Ishikawa (cell line): ENCODE measurements around the gene RPP14.

Experiments
- CEBPB ChIP-seq: IDR thresholded peaks from 2 replicates; pipeline ENCODE4 v1.6.1; 2012
- CREB1 ChIP-seq: IDR thresholded peaks from 2 replicates; pipeline ENCODE4 v1.6.1; 2012; ENCODE audit warnings: low read depth
- EGR1 ChIP-seq: IDR thresholded peaks from 2 replicates; pipeline ENCODE4 v1.6.1; 2012
- EP300 ChIP-seq: IDR thresholded peaks from 2 replicates; pipeline ENCODE4 v1.6.1; 2012; ENCODE audit warnings: borderline replicate concordance
- FOXM1 ChIP-seq: IDR thresholded peaks from 2 replicates; pipeline ENCODE4 v1.6.1; 2012; ENCODE audit warnings: low read depth, borderline replicate concordance
- MAX ChIP-seq: IDR thresholded peaks from 2 replicates; pipeline ENCODE4 v1.6.1; 2012
- NFIC ChIP-seq: IDR thresholded peaks from 2 replicates; pipeline ENCODE4 v1.6.1; 2012
- RAD21 ChIP-seq: IDR thresholded peaks from 2 replicates; pipeline ENCODE4 v1.6.1; 2012; ENCODE audit warnings: low read depth
- TAF1 ChIP-seq: IDR thresholded peaks from 2 replicates; pipeline ENCODE4 v1.6.1; 2012; ENCODE audit warnings: low read depth, mild to moderate bottlenecking
- TCF12 ChIP-seq: IDR thresholded peaks from 2 replicates; pipeline ENCODE4 v1.6.1; 2012; ENCODE audit warnings: low read depth
- TEAD4 ChIP-seq: IDR thresholded peaks from 2 replicates; pipeline ENCODE4 v1.6.1; 2012
- USF1 ChIP-seq: IDR thresholded peaks from 2 replicates; pipeline ENCODE4 v1.6.1; 2012
- ZBTB7A ChIP-seq: IDR thresholded peaks from 2 replicates; pipeline ENCODE4 v1.6.1; 2012; ENCODE audit warnings: low read depth
- TF ChIP-seq, protein P1 (sequence below): IDR thresholded peaks from 2 replicates; pipeline ENCODE4 v1.6.1; 2012; ENCODE audit warnings: low read depth, mild to moderate bottlenecking

The RPP14 gene

DNA sequence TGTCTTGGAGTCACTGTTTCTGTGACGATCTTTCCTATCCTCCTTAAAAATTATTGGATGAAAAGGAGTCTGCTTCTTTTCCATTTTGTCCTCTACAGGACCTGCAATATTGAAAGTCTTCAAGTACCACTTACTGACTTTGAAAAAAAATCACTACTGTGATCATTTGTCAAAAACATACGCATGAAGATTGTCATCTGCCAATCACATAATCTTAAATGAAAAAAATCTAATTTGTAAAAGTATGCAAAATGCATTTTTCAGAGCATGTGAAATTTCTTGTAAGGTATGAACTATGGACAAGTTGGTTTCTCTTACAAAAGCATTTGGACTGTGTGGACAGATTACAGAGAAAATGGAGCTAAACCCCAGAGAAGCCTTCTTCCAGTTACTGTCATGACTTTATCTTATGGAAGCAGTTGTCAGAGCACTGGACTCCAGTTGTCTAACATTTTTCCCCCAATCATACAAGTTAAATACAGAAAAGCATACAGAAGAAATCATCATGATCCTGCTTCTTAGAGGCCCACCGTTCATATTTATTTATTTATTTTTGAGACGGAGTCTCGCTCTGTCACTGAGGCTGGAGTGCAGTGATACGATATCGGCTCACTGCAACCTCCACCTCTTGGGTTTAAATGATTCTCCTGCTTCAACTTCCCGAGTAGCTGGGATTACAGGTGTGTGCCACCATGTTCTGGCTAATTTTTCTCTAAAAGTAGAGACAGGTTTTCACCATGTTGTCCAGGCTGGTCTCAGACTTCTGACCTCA, 23.3 kb downstream of the RPP14 start:
- TF ChIP-seq RAD21: no peak
- no peak for TF ChIP-seq USF1
- no peak for TF ChIP-seq CEBPB
- TF ChIP-seq, protein P1, sequence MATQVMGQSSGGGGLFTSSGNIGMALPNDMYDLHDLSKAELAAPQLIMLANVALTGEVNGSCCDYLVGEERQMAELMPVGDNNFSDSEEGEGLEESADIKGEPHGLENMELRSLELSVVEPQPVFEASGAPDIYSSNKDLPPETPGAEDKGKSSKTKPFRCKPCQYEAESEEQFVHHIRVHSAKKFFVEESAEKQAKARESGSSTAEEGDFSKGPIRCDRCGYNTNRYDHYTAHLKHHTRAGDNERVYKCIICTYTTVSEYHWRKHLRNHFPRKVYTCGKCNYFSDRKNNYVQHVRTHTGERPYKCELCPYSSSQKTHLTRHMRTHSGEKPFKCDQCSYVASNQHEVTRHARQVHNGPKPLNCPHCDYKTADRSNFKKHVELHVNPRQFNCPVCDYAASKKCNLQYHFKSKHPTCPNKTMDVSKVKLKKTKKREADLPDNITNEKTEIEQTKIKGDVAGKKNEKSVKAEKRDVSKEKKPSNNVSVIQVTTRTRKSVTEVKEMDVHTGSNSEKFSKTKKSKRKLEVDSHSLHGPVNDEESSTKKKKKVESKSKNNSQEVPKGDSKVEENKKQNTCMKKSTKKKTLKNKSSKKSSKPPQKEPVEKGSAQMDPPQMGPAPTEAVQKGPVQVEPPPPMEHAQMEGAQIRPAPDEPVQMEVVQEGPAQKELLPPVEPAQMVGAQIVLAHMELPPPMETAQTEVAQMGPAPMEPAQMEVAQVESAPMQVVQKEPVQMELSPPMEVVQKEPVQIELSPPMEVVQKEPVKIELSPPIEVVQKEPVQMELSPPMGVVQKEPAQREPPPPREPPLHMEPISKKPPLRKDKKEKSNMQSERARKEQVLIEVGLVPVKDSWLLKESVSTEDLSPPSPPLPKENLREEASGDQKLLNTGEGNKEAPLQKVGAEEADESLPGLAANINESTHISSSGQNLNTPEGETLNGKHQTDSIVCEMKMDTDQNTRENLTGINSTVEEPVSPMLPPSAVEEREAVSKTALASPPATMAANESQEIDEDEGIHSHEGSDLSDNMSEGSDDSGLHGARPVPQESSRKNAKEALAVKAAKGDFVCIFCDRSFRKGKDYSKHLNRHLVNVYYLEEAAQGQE: no peak
- no peak for TF ChIP-seq EP300
- TF ChIP-seq ZBTB7A: no peak
- TF ChIP-seq TAF1: no peak

- TF ChIP-seq, protein P1: no peak
- no peak for TF ChIP-seq MAX
- TF ChIP-seq TEAD4: no peak
- TF ChIP-seq RAD21: no peak
- TF ChIP-seq EGR1: no peak
- TF ChIP-seq TAF1: no peak
These were observed 23.9 kb downstream of the RPP14 start for GRCh38 chr3:58329922-58330413.

GRCh38 chr3:58331593-58332152, 25.6 kb downstream of the RPP14 start:
- peak; percentile 55; the same call in 1 of the 2 replicates for TF ChIP-seq NFIC
- peak; percentile 14; the same call in 1 of the 2 replicates for TF ChIP-seq EP300
- TF ChIP-seq TEAD4: peak; percentile 68
- TF ChIP-seq ZBTB7A: no peak
- no peak for TF ChIP-seq MAX
- TF ChIP-seq CEBPB: no peak
- TF ChIP-seq TAF1: no peak
- TF ChIP-seq EGR1: peak; percentile 49; the same call in 1 of the 2 replicates
- TF ChIP-seq CREB1: no peak
- TF ChIP-seq TCF12: peak; percentile 56; the same call in 1 of the 2 replicates
- TF ChIP-seq FOXM1: no peak
- TF ChIP-seq, protein P1: no peak

- TF ChIP-seq RAD21: peak; percentile 15; the same call in 1 of the 2 replicates
- peak; percentile 39; the same call in 1 of the 2 replicates for TF ChIP-seq USF1
- TF ChIP-seq ZBTB7A: 0 out of 2 replicates have a peak, but pooled peaks have one; percentile 32
- TF ChIP-seq MAX: peak; percentile 82
- TF ChIP-seq TEAD4: peak; percentile 57
- 0 out of 2 replicates have a peak, but pooled peaks have one; percentile 6 for TF ChIP-seq EP300
- TF ChIP-seq EGR1: no peak
- no peak for TF ChIP-seq TAF1
- no peak for TF ChIP-seq CEBPB
These were observed 26.6 kb downstream of the RPP14 start, which contains the start of gene PXK for GRCh38 chr3:58332575-58333188. PXK (plus strand) TSS chr3:58332892; CDS start chr3:58332989, 97 bp downstream.
